K562 (cell line): Measurements from ENCODE around the gene ACTR8. TPM values are rescaled to one million over a fixed set of nuclear protein-coding genes. Genes with fewer than 3 reads are reported as not detected.

Source experiments
- CBX3 ChIP-seq, 2 experiments: IDR thresholded peaks; 1 replicate in 1 of 2; 2 replicates in 1 of 2; pipeline ENCODE4 v1.6.1; 2012; ENCODE audit warnings: inconsistent platforms in 2 of 2, low read length in 2 of 2, borderline replicate concordance in 1 of 2, control low read depth in 1 of 2
- CEBPB ChIP-seq: fragments of 450-650 bp; IDR thresholded peaks from 2 replicates; pipeline ENCODE4 v1.6.1; 2016; ENCODE audit warnings: missing genetic modification characterization, missing compliant biosample characterization
- CGGBP1 ChIP-seq: fragments of 250-450 bp; sonication (Bioruptor Pico); IDR thresholded peaks from 2 replicates; pipeline ENCODE4 v1.9.0; 2021; ENCODE audit warnings: mild to moderate bottlenecking
- E2F4 ChIP-seq: sonication (generic); formaldehyde crosslinking; IDR thresholded peaks from 2 replicates; pipeline ENCODE4 v1.8.0; 2022; ENCODE audit warnings: mild to moderate bottlenecking, low read depth, missing genetic modification reagents
- ETS1 ChIP-seq: conservative IDR thresholded peaks from 2 replicates; pipeline ENCODE4 v1.6.1; 2011; ENCODE audit warnings: low read depth, mild to moderate bottlenecking, low read length; ENCODE audit not compliant: control insufficient read depth
- FOXK1 ChIP-seq: sonication (generic); formaldehyde crosslinking; IDR thresholded peaks from 2 replicates; pipeline ENCODE4 v1.8.0; 2022; ENCODE audit warnings: missing genetic modification reagents, mild to moderate bottlenecking, borderline replicate concordance
- GABPB1 ChIP-seq: sonication (generic); formaldehyde crosslinking; IDR thresholded peaks from 2 replicates; pipeline ENCODE4 v1.8.0; 2022; ENCODE audit warnings: mild to moderate bottlenecking, missing genetic modification reagents
- MECOM ChIP-seq: fragments of 250-450 bp; sonication (Bioruptor Pico); IDR thresholded peaks from 2 replicates; pipeline ENCODE4 v1.8.0; 2022; ENCODE audit warnings: inconsistent platforms
- MNT ChIP-seq, 2 experiments: fragments of 450-650 bp; conservative IDR thresholded peaks; 2 replicates each; pipeline ENCODE4 v1.6.1; 2017; ENCODE audit warnings: mild to moderate bottlenecking in 2 of 2, moderate library complexity in 2 of 2
- TGIF2 ChIP-seq: sonication (generic); formaldehyde crosslinking; IDR thresholded peaks from 2 replicates; pipeline ENCODE4 v1.8.1; 2022; ENCODE audit warnings: mild to moderate bottlenecking, missing genetic modification reagents, moderate library complexity
- THRB ChIP-seq: fragments of 450-650 bp; formaldehyde crosslinking; conservative IDR thresholded peaks from 2 replicates; pipeline ENCODE4 v1.4.0; 2022; ENCODE audit warnings: mild to moderate bottlenecking, missing genetic modification characterization
- ZBED1 ChIP-seq: IDR thresholded peaks from 2 replicates; pipeline ENCODE4 v1.6.1; 2014
- ZBTB49 ChIP-seq: sonication (generic); formaldehyde crosslinking; IDR thresholded peaks from 2 replicates; pipeline ENCODE4 v1.8.0; 2022; ENCODE audit warnings: missing genetic modification reagents, mild to moderate bottlenecking, borderline replicate concordance
- ZNF134 ChIP-seq: fragments of 250-450 bp; sonication (Bioruptor Pico); conservative IDR thresholded peaks from 2 replicates; pipeline ENCODE4 v1.4.0; 2020
- ZNF239 ChIP-seq: fragments of 250-450 bp; sonication (Bioruptor Pico); IDR thresholded peaks from 2 replicates; pipeline ENCODE4 v1.4.0; 2020; ENCODE audit warnings: mild to moderate bottlenecking
- ZNF639 ChIP-seq, 2 experiments: fragments of 200-800 bp in 1 of 2; sonication (Bioruptor generic) in 1 of 2; sonication (generic) in 1 of 2; formaldehyde crosslinking in 1 of 2; IDR thresholded peaks in 1 of 2; conservative IDR thresholded peaks in 1 of 2; 2 replicates each; pipeline versions ENCODE4 v1.5.0 to v1.6.1; 2016 to 2020; ENCODE audit warnings: missing compliant biosample characterization in 1 of 2, missing genetic modification characterization in 1 of 2, missing genetic modification reagents in 1 of 2
- polyA plus RNA-seq, 8 experiments: library from polyadenylated mRNA; depleted of rRNA in 4 of 8; stranded (reverse) in 5 of 8; unstranded in 3 of 8; fragments of >200 nt; fragmentation: Nextera tagmentation in 2 of 8; fragmentation: Illumina TruSeq in 1 of 8; extraction: Ambion mirVana in 2 of 8; extraction: Trizol in 1 of 8; gene quantifications; 2 replicates each; pipeline versions ENCODE4 v1.2.1 to v1.2.3, GENCODE V29; 2011 to 2014; ENCODE audit warnings: inconsistent platforms in 1 of 8, missing spikeins in 1 of 8
- total RNA-seq, 7 experiments: library from RNA; depleted of rRNA in 6 of 7; stranded (reverse); fragments of >200 nt in 6 of 7; fragmentation: Illumina TruSeq in 2 of 7; extraction: Trizol in 2 of 7; gene quantifications; 2 replicates each; pipeline versions ENCODE4 v1.2.1 to v1.2.3, GENCODE V29; 2011 to 2021; ENCODE audit warnings: low replicate concordance in 1 of 7

The ACTR8 gene
- total and polyA plus RNA-seq, 9 of the 15 experiments (the other 6 are each of a cell fraction or from before 2014, with no cell fraction given) = 4.8 to 24.2 (median 17.5) TPM

- TF ChIP-seq ZNF639 (CRISPR knock-in tag; conservative IDR thresholded peaks at IDR 0.05 in 1 of 2, IDR thresholded peaks at IDR 0.05 in 1 of 2) (0 out of 4 replicates have a peak, but pooled peaks of 1 of the 2 experiments have one; percentile 38), MNT (conservative IDR thresholded peaks at IDR 0.05) (no peak; a peak in 1 of 4 replicates), GABPB1 (CRISPR knock-in tag) (0 out of 2 replicates have a peak, but pooled peaks have one; percentile 36), CEBPB (tag) (no peak), CBX3 (IDR thresholded peaks at IDR 0.05; ENCODE audit: borderline replicate concordance in 1 of 2, low read length in 2 of 2) (no peak), ZNF134 (no peak), THRB (CRISPR knock-in tag) (no peak), FOXK1 (CRISPR knock-in tag) (no peak), CGGBP1 (CRISPR knock-in tag) (no peak), MECOM (CRISPR knock-in tag) (no peak), TGIF2 (CRISPR knock-in tag) (no peak), ETS1 (no peak), ZBTB49 (CRISPR knock-in tag) (no peak), ZBED1 (no peak), E2F4 (CRISPR knock-in tag) (no peak), ZNF239 (no peak)
Observed at GRCh38 chr3:53881691-53882593, at the start of gene ACTR8 (continued).
